HEK293 (cell line): Measurements from ENCODE around the gene NAPA.

ENCODE experiments used
- AEBP2 ChIP-seq: fragments of 450-650 bp; formaldehyde crosslinking; IDR thresholded peaks from 2 replicates; pipeline ENCODE4 v1.5.1; 2016; ENCODE audit warnings: missing biosample characterization, missing genetic modification characterization, borderline replicate concordance
- ATF2 ChIP-seq: fragments of 450-650 bp; formaldehyde crosslinking; IDR thresholded peaks from 2 replicates; pipeline ENCODE4 v1.5.1; 2016; ENCODE audit warnings: missing biosample characterization, missing genetic modification characterization, low read depth
- CTCF ChIP-seq: fragments of 450-650 bp; formaldehyde crosslinking; IDR thresholded peaks from 2 replicates; pipeline ENCODE4 v1.5.1; 2016; ENCODE audit warnings: missing biosample characterization, missing genetic modification characterization
- PRDM1 ChIP-seq: fragments of 450-650 bp; formaldehyde crosslinking; IDR thresholded peaks from 2 replicates; pipeline ENCODE4; 2016; ENCODE audit warnings: missing biosample characterization, missing genetic modification characterization
- YY1 ChIP-seq: fragments of 450-650 bp; formaldehyde crosslinking; IDR thresholded peaks from 2 replicates; pipeline ENCODE4 v1.5.1; 2018; ENCODE audit warnings: missing biosample characterization, missing genetic modification characterization
- ZNF157 ChIP-seq: fragments of 450-650 bp; formaldehyde crosslinking; IDR thresholded peaks from 2 replicates; pipeline ENCODE4 v1.5.1; 2016; ENCODE audit warnings: missing biosample characterization, missing genetic modification characterization
- ZNF274 ChIP-seq, 2 experiments: fragments of 200-500 bp in 1 of 2; fragments of 450-650 bp in 1 of 2; sonication (Bioruptor generic) in 1 of 2; formaldehyde crosslinking in 1 of 2; IDR thresholded peaks; 2 replicates each; pipeline versions ENCODE4 v1.5.1 to v1.6.1; 2014 to 2016; ENCODE audit warnings: borderline replicate concordance in 1 of 2, inconsistent platforms in 1 of 2, low read length in 1 of 2, missing biosample characterization in 1 of 2, missing genetic modification characterization in 1 of 2
- ZNF280C ChIP-seq: fragments of 450-650 bp; formaldehyde crosslinking; IDR thresholded peaks from 2 replicates; pipeline ENCODE4 v1.5.1; 2016; ENCODE audit warnings: missing biosample characterization, missing genetic modification characterization
- ZNF501 ChIP-seq: fragments of 450-650 bp; formaldehyde crosslinking; IDR thresholded peaks from 2 replicates; pipeline ENCODE4 v1.5.1; 2016; ENCODE audit warnings: missing biosample characterization, missing genetic modification characterization

GRCh38 chr19:47498561-47498960 is 16.3 kb downstream of the NAPA start:
- no peak for TF ChIP-seq ZNF501 (tag by site-specific recombination)
- TF ChIP-seq CTCF (tag by site-specific recombination), result no peak
- TF ChIP-seq PRDM1 (tag by site-specific recombination), result no peak
- TF ChIP-seq ZNF280C (tag by site-specific recombination), result no peak
- TF ChIP-seq ATF2, result no peak
- TF ChIP-seq ZNF274 (IDR thresholded peaks at IDR 0.05; ENCODE audit: low read length), result no peak
- no peak for TF ChIP-seq ZNF274 (tag by site-specific recombination; IDR thresholded peaks at IDR 0.05; ENCODE audit: borderline replicate concordance)
- no peak for TF ChIP-seq ZNF157 (tag by site-specific recombination)
- TF ChIP-seq AEBP2 (tag by site-specific recombination), result no peak
- TF ChIP-seq YY1 (tag by site-specific recombination), result no peak
